OCI-LY7 (cell line): ENCODE measurements around the gene ACSS2. TPM values are rescaled to one million over a fixed set of nuclear protein-coding genes. Genes with fewer than 3 reads are reported as not detected.
A peak's percentile ranks its signal among the peaks of the same experiment; 100 is the strongest.

Experiments used
- BruUV-seq: library from RNA; stranded (reverse); fragments of 400-500 nt; replicated peaks from 2 replicates; lab custom pipeline; 2021; lab: Mats Ljungman, UMichigan
- CTCF ChIA-PET: fragments of 300-600 bp; sonication (Branson Sonifier 250); formaldehyde crosslinking; loops from one replicate; lab custom pipeline; 2022; ENCODE audit warnings: antibody characterized with exemption; ENCODE audit not compliant: unreplicated experiment; lab: Charles Lee
- POLR2A ChIA-PET: fragments of 300-600 bp; sonication (Branson Sonifier 250); formaldehyde crosslinking; loops from one replicate; lab custom pipeline; 2022; ENCODE audit warnings: antibody characterized with exemption; lab: Charles Lee
- DNase-seq: peaks from one replicate; pipeline ENCODE4 v3.0.0-alpha.2; 2015; ENCODE audit warnings: low spot score
- H2AFZ ChIP-seq: fragments of 200-600 bp; sonication (generic), shearing (Covaris generic); 2 replicates; pipeline ENCODE4 v1.6.1; 2014; ENCODE audit warnings: mild to moderate bottlenecking, antibody characterized with exemption, low read length, moderate library complexity
- H3K27ac ChIP-seq: fragments of 200-600 bp; sonication (generic); 2 replicates; pipeline ENCODE4 v1.5.1; 2014; ENCODE audit warnings: mixed run types, low read depth, mild to moderate bottlenecking, moderate library complexity, low read length, inconsistent platforms; ENCODE audit not compliant: poor library complexity, severe bottlenecking
- H3K36me3 ChIP-seq: fragments of 200-600 bp; sonication (generic); 2 replicates; pipeline ENCODE4 v1.6.1; 2014; ENCODE audit warnings: mild to moderate bottlenecking, antibody characterized with exemption, low read length, moderate library complexity, mixed read lengths; ENCODE audit not compliant: insufficient read depth
- H3K4me1 ChIP-seq: fragments of 200-600 bp; sonication (generic); 2 replicates; pipeline ENCODE4 v1.5.1; 2014; ENCODE audit warnings: mild to moderate bottlenecking, low read length; ENCODE audit not compliant: insufficient read depth, poor library complexity, severe bottlenecking
- H3K4me2 ChIP-seq: fragments of 200-600 bp; sonication (generic); 2 replicates; pipeline ENCODE4 v1.6.1; 2014; ENCODE audit warnings: mild to moderate bottlenecking, low read length
- H3K4me3 ChIP-seq: fragments of 200-600 bp; sonication (generic); 2 replicates; pipeline ENCODE4 v1.5.1; 2014; ENCODE audit warnings: mild to moderate bottlenecking, low read depth, low read length; ENCODE audit not compliant: poor library complexity, severe bottlenecking
- H3K79me2 ChIP-seq: fragments of 200-600 bp; sonication (generic); 2 replicates; pipeline ENCODE4 v1.6.1; 2016; ENCODE audit warnings: low read depth, mild to moderate bottlenecking, low read length, moderate library complexity, mixed read lengths; ENCODE audit not compliant: insufficient read depth
- H3K9me2 ChIP-seq: fragments of 200-600 bp; sonication (generic); 2 replicates; pipeline ENCODE4 v1.6.1; 2016; ENCODE audit warnings: mild to moderate bottlenecking, low read length, mixed read lengths; ENCODE audit not compliant: insufficient read depth
- H3K9me3 ChIP-seq: fragments of 200-600 bp; sonication (generic); 2 replicates; pipeline ENCODE4 v1.6.1; 2014; ENCODE audit warnings: mild to moderate bottlenecking, mixed run types, low read length, mixed read lengths
- H4K20me1 ChIP-seq: fragments of 200-600 bp; sonication (generic); 2 replicates; pipeline ENCODE4 v1.6.1; 2014; ENCODE audit warnings: mild to moderate bottlenecking, antibody characterized with exemption, low read length, moderate library complexity, mixed read lengths; ENCODE audit not compliant: insufficient read depth
- CTCF ChIP-seq: fragments of 200-600 bp; sonication (generic); conservative IDR thresholded peaks from 2 replicates; pipeline ENCODE4 v1.5.1; 2014; ENCODE audit warnings: mild to moderate bottlenecking, antibody characterized with exemption, low read length, moderate library complexity, mixed read lengths
- EZH2phosphoT487 ChIP-seq: fragments of 200-600 bp; sonication (generic); IDR thresholded peaks from 2 replicates; pipeline ENCODE4 v1.6.1; 2018; ENCODE audit warnings: low read depth, borderline replicate concordance, mild to moderate bottlenecking, mixed run types, antibody characterized with exemption, low read length, moderate library complexity, mixed read lengths
- intact Hi-C: fragments of 100-400 bp; cut with micrococcal nuclease; formaldehyde crosslinking; loops from one replicate; pipeline ENCODE4 v1.10.0; 2022; ENCODE audit not compliant: unreplicated experiment
- total RNA-seq, 2 experiments: library from RNA; depleted of rRNA in 1 of 2; stranded (reverse); fragments of >200 nt in 1 of 2; shearing (Covaris generic) in 1 of 2; gene quantifications; 2 replicates each; pipeline ENCODE4 v1.2.3, GENCODE V29; 2014 to 2022

ACSS2 gene
- total RNA-seq, 2 experiments from 2014 or later: 18.2 to 21.4 TPM

GRCh38 chr20:34951652-34952051, 75.2 kb downstream of the ACSS2 start:
- intact Hi-C loops: loop anchor here (10.0 kb wide), 1 partner anchor 143 kb away; the partner anchor contains the start of gene TRPC4AP
- peak overlapping the region; percentile 85 for H3K4me2 ChIP-seq

GRCh38 chr20:34952671-34953070, 76.3 kb downstream of the ACSS2 start:
- Histone ChIP-seq H3K4me2 (peak overlapping the region; percentile 35; the same call in 1 of the 2 replicates), H4K20me1 (no peaks in the 10 kb centered on the region), H2AFZ (no peak overlapping the region), H3K4me1 (peaks cover 78% of the 10 kb centered on the region), H3K79me2 (peaks cover 13% of the 10 kb centered on the region; the same call in 1 of the 2 replicates), H3K4me3 (no peak overlapping the region), H3K9me3 (no peaks in the 10 kb centered on the region), H3K27ac (peak overlapping the region; percentile 92), H3K9me2 (no peaks in the 10 kb centered on the region), H3K36me3 (peaks cover 24% of the 10 kb centered on the region)
- DNase-seq: no peak
- CTCF ChIA-PET: interaction anchor here (0.5 to 1.3 kb wide), 3 partner anchors 69 to 740 kb away, joined by 3 to 7 read pairs (median 4); no protein-coding TSS in a partner anchor
- intact Hi-C loops: loop anchor here (10.0 kb wide), 1 partner anchor 142 kb away; the partner anchor contains the start of gene TRPC4AP
- BruUV-seq: no TSS peak
- no peak for TF ChIP-seq CTCF
- TF ChIP-seq EZH2phosphoT487: no peak
- POLR2A ChIA-PET: interaction anchor here (0.5 to 2.0 kb wide), 4 partner anchors 11 to 487 kb away, joined by 3 to 9 read pairs (median 4); no protein-coding TSS in a partner anchor

More at GRCh38 chr20:34951652-34952051, 75.2 kb downstream of the ACSS2 start:
- Histone ChIP-seq H3K9me2 (no peaks in the 10 kb centered on the region), H3K79me2 (peaks cover 13% of the 10 kb centered on the region; the same call in 1 of the 2 replicates), H3K27ac (peak overlapping the region; percentile 92), H3K36me3 (peaks cover 33% of the 10 kb centered on the region), H4K20me1 (no peaks in the 10 kb centered on the region), H3K4me3 (peak overlapping the region; percentile 54), H3K9me3 (no peaks in the 10 kb centered on the region), H2AFZ (peak overlapping the region; percentile 45; the same call in 1 of the 2 replicates), H3K4me1 (peaks cover 69% of the 10 kb centered on the region)
- BruUV-seq: no TSS peak
- CTCF ChIA-PET: interaction anchor here (0.7 to 1.3 kb wide), 5 partner anchors 19 to 77 kb away, joined by 3 to 8 read pairs (median 4); partner anchors contain the start of gene ACSS2
- DNase-seq: no peak
- POLR2A ChIA-PET: interaction anchor here (0.6 to 2.0 kb wide), 8 partner anchors 8 to 326 kb away, joined by 3 to 10 read pairs (median 4); partner anchors contain the start of gene MMP24OS
- no peak for TF ChIP-seq CTCF
- no peak for TF ChIP-seq EZH2phosphoT487

- Histone ChIP-seq H3K27ac (peak overlapping the region; percentile 13), H3K4me1 (peaks cover 90% of the 10 kb centered on the region), H3K9me2 (no peaks in the 10 kb centered on the region), H3K4me3 (no peak overlapping the region), H3K36me3 (peaks cover 14% of the 10 kb centered on the region; the same call in 1 of the 2 replicates), H2AFZ (no peak overlapping the region), H3K79me2 (peaks cover 13% of the 10 kb centered on the region; the same call in 1 of the 2 replicates), H3K9me3 (no peaks in the 10 kb centered on the region), H3K4me2 (peak overlapping the region; percentile 82), H4K20me1 (no peaks in the 10 kb centered on the region)
- CTCF ChIA-PET: no interaction called here
- intact Hi-C loops: loop anchor here (10.0 kb wide), 1 partner anchor 141 kb away; the partner anchor contains the start of gene TRPC4AP
- no peak for DNase-seq
- POLR2A ChIA-PET: no interaction called here
- no TSS peak for BruUV-seq
- 0 out of 2 replicates have a peak, but pooled peaks have one; percentile 11 for TF ChIP-seq CTCF
- TF ChIP-seq EZH2phosphoT487: no peak
Measured at GRCh38 chr20:34953960-34954359, 77.5 kb downstream of the ACSS2 start.
